ENCODE results near the gene GDNF. TPM values are rescaled to one million over a fixed set of nuclear protein-coding genes. Genes with fewer than 3 reads are reported as not detected.
A peak's percentile ranks its signal among the peaks of the same experiment; 100 is the strongest.

Gene GDNF
- total and polyA plus RNA-seq, 2 experiments from 2014 or later = 0.13 to 0.17 TPM

GRCh38 chr5:37774912-37775483 is 64.8 kb downstream of the GDNF start:
- Histone ChIP-seq H3K9me2 (ENCODE audit: insufficient read depth) (peaks cover 4% of the 10 kb centered on the region; the same call in 1 of the 2 replicates), H3K36me3 (ENCODE audit: insufficient read depth) (no peaks in the 10 kb centered on the region), H3K79me2 (replicated peaks; ENCODE audit: insufficient read depth) (no peaks in the 10 kb centered on the region), H3K4me1 (ENCODE audit: insufficient read depth) (no peaks in the 10 kb centered on the region), H3K4me2 (no peak overlapping the region), H3K27ac (ENCODE audit: low read depth) (no peak overlapping the region), H3K4me3 (no peak overlapping the region), H3K27me3 (ENCODE audit: insufficient read depth) (no peaks in the 10 kb centered on the region), H2AFZ (no peak overlapping the region), H3F3A (replicated peaks; ENCODE audit: low read depth) (no peaks in the 10 kb centered on the region), H4K20me1 (replicated peaks; ENCODE audit: insufficient read depth) (no peaks in the 10 kb centered on the region)
- H3K36me3 Mint-ChIP-seq (ENCODE audit: low read depth) = peaks cover 16% of the 10 kb centered on the region; the same call in 2 of the 3 replicates
- H3K4me3 Mint-ChIP-seq = no peak overlapping the region
- no peak for ATAC-seq
- H3K9me3 Mint-ChIP-seq = peaks cover 22% of the 10 kb centered on the region
- no peak overlapping the region for H3K27ac Mint-ChIP-seq
- 0 out of 3 replicates have a peak, but pooled peaks cover 2% of the 10 kb centered on the region for H3K4me1 Mint-ChIP-seq
- peaks cover 2% of the 10 kb centered on the region for H3K27me3 Mint-ChIP-seq (ENCODE audit: insufficient read depth, low read depth, poor library complexity)
- peak; percentile 76 for DNase-seq (ENCODE audit: low spot score)
- TF ChIP-seq ETS1 (IDR thresholded peaks at IDR 0.05) (no peak), CTCF (conservative IDR thresholded peaks at IDR 0.05; ENCODE audit: low read depth in 2 of 2) (peak; percentile 70 to 94)

- Histone ChIP-seq H3K4me1 (ENCODE audit: insufficient read depth) (no peaks in the 10 kb centered on the region), H3K4me2 (no peak overlapping the region), H3K27me3 (ENCODE audit: insufficient read depth) (no peaks in the 10 kb centered on the region), H2AFZ (no peak overlapping the region), H3K27ac (ENCODE audit: low read depth) (no peak overlapping the region), H4K20me1 (replicated peaks; ENCODE audit: insufficient read depth) (no peaks in the 10 kb centered on the region), H3K79me2 (replicated peaks; ENCODE audit: insufficient read depth) (no peaks in the 10 kb centered on the region), H3K36me3 (ENCODE audit: insufficient read depth) (no peaks in the 10 kb centered on the region), H3K9me2 (ENCODE audit: insufficient read depth) (peaks cover 4% of the 10 kb centered on the region; the same call in 1 of the 2 replicates), H3F3A (replicated peaks; ENCODE audit: low read depth) (no peaks in the 10 kb centered on the region), H3K4me3 (no peak overlapping the region)
- DNase-seq (ENCODE audit: low spot score) (no peak), ATAC-seq (no peak)
- Mint-ChIP-seq H3K4me3 (no peak overlapping the region), H3K27ac (no peak overlapping the region), H3K4me1 (0 out of 3 replicates have a peak, but pooled peaks cover 2% of the 10 kb centered on the region), H3K9me3 (peaks cover 22% of the 10 kb centered on the region), H3K36me3 (ENCODE audit: low read depth) (peaks cover 16% of the 10 kb centered on the region; the same call in 2 of the 3 replicates), H3K27me3 (ENCODE audit: insufficient read depth, low read depth, poor library complexity) (peaks cover 2% of the 10 kb centered on the region)
- no peak for TF ChIP-seq ETS1 (IDR thresholded peaks at IDR 0.05)
- no peak for TF ChIP-seq ZNF114 (CRISPR knock-in tag; IDR thresholded peaks at IDR 0.05)
- TF ChIP-seq ZNF462 (CRISPR knock-in tag; IDR thresholded peaks at IDR 0.05) = no peak
- TF ChIP-seq JUNB (IDR thresholded peaks at IDR 0.05; ENCODE audit: unreplicated experiment) = no peak
- TF ChIP-seq REST (IDR thresholded peaks at IDR 0.05; ENCODE audit: unreplicated experiment) = no peak
Observed at GRCh38 chr5:37773809-37774208, 66.0 kb downstream of the GDNF start.
